A673 (cell line): ENCODE results near the gene RIMS1.

Experiments
- CTCF ChIP-seq: fragments of 300-800, 200-600 bp; sonication (generic); conservative IDR thresholded peaks from 2 replicates; pipeline ENCODE4 v1.5.1; 2017; ENCODE audit warnings: low read depth, mild to moderate bottlenecking, antibody characterized with exemption, low read length, moderate library complexity, mixed read lengths
- EZH2 ChIP-seq: fragments of 200-600 bp; sonication (generic); IDR thresholded peaks from 2 replicates; pipeline ENCODE4 v1.6.1; 2017; ENCODE audit warnings: borderline replicate concordance, low read depth, mild to moderate bottlenecking, mixed read lengths, antibody characterized with exemption, low read length; ENCODE audit not compliant: poor library complexity, severe bottlenecking

- TF ChIP-seq EZH2 (no peak), CTCF (peak; percentile 54)
Measured at GRCh38 chr6:71855406-71855805, 30.9 kb upstream of the RIMS1 start.
